Measurements from ENCODE around the gene MDK.

DNA sequence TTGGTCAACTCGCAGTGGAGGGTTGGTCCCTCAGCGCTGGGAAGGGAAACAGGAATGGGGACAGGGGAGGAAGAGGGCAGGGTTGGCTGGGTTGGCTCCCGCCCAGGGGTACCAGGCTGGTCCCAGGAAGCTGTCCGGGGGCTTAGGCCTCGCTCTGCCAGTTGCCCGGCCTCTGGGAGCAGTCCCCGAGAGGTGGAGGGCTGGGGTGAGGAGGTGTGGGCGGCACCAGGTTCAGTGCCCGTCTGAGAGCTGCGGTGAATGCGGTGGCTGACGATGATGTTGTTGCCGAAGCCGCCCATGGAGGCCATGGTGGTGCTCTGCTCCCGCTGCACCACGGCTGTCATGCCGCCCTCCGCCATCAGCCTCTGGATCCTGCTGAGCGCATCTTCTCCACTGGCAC lies 16.1 kb downstream of the MDK start:
- TF ChIP-seq, protein P1, sequence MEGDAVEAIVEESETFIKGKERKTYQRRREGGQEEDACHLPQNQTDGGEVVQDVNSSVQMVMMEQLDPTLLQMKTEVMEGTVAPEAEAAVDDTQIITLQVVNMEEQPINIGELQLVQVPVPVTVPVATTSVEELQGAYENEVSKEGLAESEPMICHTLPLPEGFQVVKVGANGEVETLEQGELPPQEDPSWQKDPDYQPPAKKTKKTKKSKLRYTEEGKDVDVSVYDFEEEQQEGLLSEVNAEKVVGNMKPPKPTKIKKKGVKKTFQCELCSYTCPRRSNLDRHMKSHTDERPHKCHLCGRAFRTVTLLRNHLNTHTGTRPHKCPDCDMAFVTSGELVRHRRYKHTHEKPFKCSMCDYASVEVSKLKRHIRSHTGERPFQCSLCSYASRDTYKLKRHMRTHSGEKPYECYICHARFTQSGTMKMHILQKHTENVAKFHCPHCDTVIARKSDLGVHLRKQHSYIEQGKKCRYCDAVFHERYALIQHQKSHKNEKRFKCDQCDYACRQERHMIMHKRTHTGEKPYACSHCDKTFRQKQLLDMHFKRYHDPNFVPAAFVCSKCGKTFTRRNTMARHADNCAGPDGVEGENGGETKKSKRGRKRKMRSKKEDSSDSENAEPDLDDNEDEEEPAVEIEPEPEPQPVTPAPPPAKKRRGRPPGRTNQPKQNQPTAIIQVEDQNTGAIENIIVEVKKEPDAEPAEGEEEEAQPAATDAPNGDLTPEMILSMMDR (conservative IDR thresholded peaks at IDR 0.05; ENCODE audit: low read depth, low read length) = no peak
- no peak for TF ChIP-seq POLR2A (IDR thresholded peaks at IDR 0.05; ENCODE audit: low read depth, low read length)
- no peak for TF ChIP-seq BHLHE40 (IDR thresholded peaks at IDR 0.05; ENCODE audit: low read depth, low read length)
- TF ChIP-seq RAD21 (IDR thresholded peaks at IDR 0.05; ENCODE audit: low read length) = no peak
- no peak for TF ChIP-seq NFE2L2 (IDR thresholded peaks at IDR 0.05; ENCODE audit: low read depth, low read length)
- no peak for TF ChIP-seq RCOR1 (IDR thresholded peaks at IDR 0.05; ENCODE audit: insufficient replicate concordance, low read length)
- TF ChIP-seq, protein P2, sequence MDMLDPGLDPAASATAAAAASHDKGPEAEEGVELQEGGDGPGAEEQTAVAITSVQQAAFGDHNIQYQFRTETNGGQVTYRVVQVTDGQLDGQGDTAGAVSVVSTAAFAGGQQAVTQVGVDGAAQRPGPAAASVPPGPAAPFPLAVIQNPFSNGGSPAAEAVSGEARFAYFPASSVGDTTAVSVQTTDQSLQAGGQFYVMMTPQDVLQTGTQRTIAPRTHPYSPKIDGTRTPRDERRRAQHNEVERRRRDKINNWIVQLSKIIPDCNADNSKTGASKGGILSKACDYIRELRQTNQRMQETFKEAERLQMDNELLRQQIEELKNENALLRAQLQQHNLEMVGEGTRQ (IDR thresholded peaks at IDR 0.05; ENCODE audit: low read depth, low read length) = no peak
- TF ChIP-seq RFX5 (IDR thresholded peaks at IDR 0.05; ENCODE audit: low read depth, low read length) = no peak
- TF ChIP-seq CEBPB (IDR thresholded peaks at IDR 0.05; ENCODE audit: low read depth, low read length) = no peak
- TF ChIP-seq CHD1 (IDR thresholded peaks at IDR 0.05; ENCODE audit: low read depth, low read length) = no peak
- TF ChIP-seq MAZ (IDR thresholded peaks at IDR 0.05; ENCODE audit: borderline replicate concordance, low read depth, low read length) = no peak

Data from IMR-90 (cell line).